ENCODE measurements around the gene ITPK1.

DNA sequence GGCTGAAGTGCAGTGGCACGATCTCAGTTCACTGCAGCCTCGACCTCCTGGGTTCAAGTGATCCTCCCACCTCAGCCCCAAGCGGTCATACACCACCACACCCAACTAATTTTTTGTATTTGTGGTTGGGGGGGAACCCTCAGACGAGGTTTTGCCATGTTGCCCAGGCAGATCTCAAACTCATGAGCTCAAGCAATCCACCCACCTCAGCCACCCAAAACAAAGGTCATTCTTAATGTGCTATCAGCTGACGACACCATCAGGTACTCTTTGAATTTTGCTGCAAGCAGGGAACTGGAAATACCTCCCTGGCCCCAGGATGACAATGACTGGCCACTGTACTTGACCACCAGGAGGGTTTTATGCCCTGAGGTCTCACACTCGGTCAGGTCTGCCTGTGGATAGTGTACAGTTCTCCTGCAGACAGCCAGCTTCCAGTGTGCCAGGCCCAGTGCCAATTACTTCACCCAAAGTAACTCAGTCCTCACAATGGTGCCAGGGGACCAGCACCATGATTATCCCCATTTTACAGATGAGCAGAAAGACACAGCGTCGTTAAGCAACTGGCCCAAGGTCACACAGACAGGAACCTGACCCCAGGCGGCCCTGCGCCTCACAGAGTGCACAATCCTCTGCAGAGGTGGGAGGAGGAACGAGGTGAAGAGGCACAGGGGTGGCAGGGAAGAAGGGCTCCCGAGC, 42.9 kb downstream of the ITPK1 start:
- TF ChIP-seq, protein P1, sequence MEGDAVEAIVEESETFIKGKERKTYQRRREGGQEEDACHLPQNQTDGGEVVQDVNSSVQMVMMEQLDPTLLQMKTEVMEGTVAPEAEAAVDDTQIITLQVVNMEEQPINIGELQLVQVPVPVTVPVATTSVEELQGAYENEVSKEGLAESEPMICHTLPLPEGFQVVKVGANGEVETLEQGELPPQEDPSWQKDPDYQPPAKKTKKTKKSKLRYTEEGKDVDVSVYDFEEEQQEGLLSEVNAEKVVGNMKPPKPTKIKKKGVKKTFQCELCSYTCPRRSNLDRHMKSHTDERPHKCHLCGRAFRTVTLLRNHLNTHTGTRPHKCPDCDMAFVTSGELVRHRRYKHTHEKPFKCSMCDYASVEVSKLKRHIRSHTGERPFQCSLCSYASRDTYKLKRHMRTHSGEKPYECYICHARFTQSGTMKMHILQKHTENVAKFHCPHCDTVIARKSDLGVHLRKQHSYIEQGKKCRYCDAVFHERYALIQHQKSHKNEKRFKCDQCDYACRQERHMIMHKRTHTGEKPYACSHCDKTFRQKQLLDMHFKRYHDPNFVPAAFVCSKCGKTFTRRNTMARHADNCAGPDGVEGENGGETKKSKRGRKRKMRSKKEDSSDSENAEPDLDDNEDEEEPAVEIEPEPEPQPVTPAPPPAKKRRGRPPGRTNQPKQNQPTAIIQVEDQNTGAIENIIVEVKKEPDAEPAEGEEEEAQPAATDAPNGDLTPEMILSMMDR (IDR thresholded peaks at IDR 0.05): no peak
- TF ChIP-seq POLR2A (IDR thresholded peaks at IDR 0.05): no peak

All from stomach (tissue), 4 donors.